Mesenchymal stem cell (in vitro differentiated cells and primary cell): ENCODE results near the gene P3H2.
A peak's percentile ranks its signal among the peaks of the same experiment; 100 is the strongest.
"Not testable (repeated sequence)": the region's sequence is repeated elsewhere in the genome, so short reads cannot be mapped to it uniquely, and the experiment has no call there.

Source experiments
- DNase-seq: peaks from one replicate; pipeline ENCODE4 v3.0.0-alpha.2; 2013
- H2AFZ ChIP-seq: one replicate; pipeline ENCODE4 v1.6.1; 2013; ENCODE audit warnings: low read depth, mild to moderate bottlenecking, control low read depth, inconsistent platforms, low read length, moderate library complexity
- H2AK5ac ChIP-seq: 2 replicates; pipeline ENCODE4 v1.6.1; 2013; ENCODE audit warnings: low read length, moderate library complexity, mild to moderate bottlenecking, inconsistent platforms; ENCODE audit not compliant: severe bottlenecking
- H2BK120ac ChIP-seq: one replicate; pipeline ENCODE4 v1.6.1; 2013; ENCODE audit warnings: low read depth, mild to moderate bottlenecking, inconsistent platforms, low read length, moderate library complexity
- H2BK12ac ChIP-seq, 2 experiments: one replicate each; pipeline ENCODE4 v1.6.1; 2013; ENCODE audit warnings: inconsistent platforms in 2 of 2, low read length in 2 of 2, mild to moderate bottlenecking in 2 of 2, moderate library complexity in 2 of 2, control low read depth in 1 of 2
- H2BK15ac ChIP-seq: one replicate; pipeline ENCODE4 v1.6.1; 2013; ENCODE audit warnings: mild to moderate bottlenecking, low read depth, inconsistent platforms; ENCODE audit not compliant: poor library complexity, severe bottlenecking
- H2BK5ac ChIP-seq: 2 replicates; pipeline ENCODE4 v1.6.1; 2013; ENCODE audit warnings: low read depth, mild to moderate bottlenecking, low read length, control low read depth, inconsistent platforms; ENCODE audit not compliant: poor library complexity, severe bottlenecking
- H3K14ac ChIP-seq, 2 experiments: one replicate each; pipeline ENCODE4 v1.6.1; 2013; ENCODE audit warnings: inconsistent platforms in 2 of 2, low read length in 2 of 2, control low read depth in 1 of 2, mild to moderate bottlenecking in 1 of 2, moderate library complexity in 1 of 2
- H3K18ac ChIP-seq, 2 experiments: one replicate each; pipeline ENCODE4 v1.6.1; 2013; ENCODE audit warnings: inconsistent platforms in 2 of 2, low read length in 2 of 2, control low read depth in 1 of 2, low read depth in 1 of 2, mild to moderate bottlenecking in 1 of 2
- H3K23ac ChIP-seq, 2 experiments: one replicate each; pipeline ENCODE4 v1.6.1; 2013; ENCODE audit warnings: inconsistent platforms in 2 of 2, low read length in 2 of 2, mild to moderate bottlenecking in 2 of 2, moderate library complexity in 2 of 2, control low read depth in 1 of 2
- H3K27ac ChIP-seq: 2 replicates; pipeline ENCODE4 v1.5.1; 2013; ENCODE audit warnings: mild to moderate bottlenecking, moderate library complexity, low read length, control low read depth, inconsistent platforms; ENCODE audit not compliant: poor library complexity, severe bottlenecking
- H3K27me3 ChIP-seq, 2 experiments: 2 replicates each; pipeline versions ENCODE4 v1.6.1 to v1.7.0; 2013; ENCODE audit warnings: low read length in 2 of 2, mild to moderate bottlenecking in 2 of 2, moderate library complexity in 2 of 2, control low read depth in 1 of 2, inconsistent platforms in 1 of 2; ENCODE audit not compliant: control insufficient read depth in 1 of 2, insufficient read depth in 1 of 2
- H3K36me3 ChIP-seq, 2 experiments: 2 replicates each; pipeline versions ENCODE4 v1.6.1 to v1.7.0; 2013; ENCODE audit warnings: low read length in 2 of 2, control low read depth in 1 of 2, inconsistent platforms in 1 of 2, low read depth in 1 of 2, mild to moderate bottlenecking in 1 of 2; ENCODE audit not compliant: insufficient read depth in 2 of 2, control insufficient read depth in 1 of 2
- H3K4ac ChIP-seq, 2 experiments: one replicate each; pipeline ENCODE4 v1.6.1; 2013; ENCODE audit warnings: inconsistent platforms in 2 of 2, low read length in 2 of 2, mild to moderate bottlenecking in 2 of 2, moderate library complexity in 2 of 2, control low read depth in 1 of 2, low read depth in 1 of 2
- H3K4me1 ChIP-seq: 2 replicates; pipeline ENCODE4 v1.6.1; 2013; ENCODE audit warnings: low read depth, low read length, control low read depth; ENCODE audit not compliant: control insufficient read depth, insufficient read depth
- H3K4me2 ChIP-seq: 2 replicates; pipeline ENCODE4 v1.6.1; 2013; ENCODE audit warnings: low read length, mild to moderate bottlenecking, inconsistent platforms; ENCODE audit not compliant: poor library complexity, severe bottlenecking
- H3K4me3 ChIP-seq, 2 experiments: 2 replicates each; pipeline versions ENCODE4 v1.5.1 to v1.7.0; 2013; ENCODE audit warnings: low read length in 2 of 2, mild to moderate bottlenecking in 2 of 2, control low read depth in 1 of 2, low read depth in 1 of 2; ENCODE audit not compliant: insufficient read depth in 1 of 2
- H3K79me1 ChIP-seq: replicated peaks from 2 replicates; pipeline ENCODE4 v1.6.1; 2013; ENCODE audit warnings: mild to moderate bottlenecking, control low read depth, low read length, inconsistent platforms; ENCODE audit not compliant: poor library complexity, severe bottlenecking
- H3K9ac ChIP-seq: 2 replicates; pipeline ENCODE4 v1.7.0; 2013; ENCODE audit warnings: mild to moderate bottlenecking, low read length, moderate library complexity
- H3K9me3 ChIP-seq: 2 replicates; pipeline ENCODE4 v1.7.0; 2013; ENCODE audit warnings: mild to moderate bottlenecking, low read length; ENCODE audit not compliant: control insufficient read depth
- H4K8ac ChIP-seq: one replicate; pipeline ENCODE4 v1.6.1; 2013; ENCODE audit warnings: inconsistent platforms, mild to moderate bottlenecking, low read length, moderate library complexity
- H4K91ac ChIP-seq: one replicate; pipeline ENCODE4 v1.6.1; 2013; ENCODE audit warnings: mild to moderate bottlenecking, low read length, inconsistent platforms
- WGBS: methylation state at CpG from one replicate; pipeline ENCODE4 v1.1.7; 2013; ENCODE audit warnings: mixed read lengths; 5-methylcytosine and 5-hydroxymethylcytosine counted together

The P3H2 gene

DNA sequence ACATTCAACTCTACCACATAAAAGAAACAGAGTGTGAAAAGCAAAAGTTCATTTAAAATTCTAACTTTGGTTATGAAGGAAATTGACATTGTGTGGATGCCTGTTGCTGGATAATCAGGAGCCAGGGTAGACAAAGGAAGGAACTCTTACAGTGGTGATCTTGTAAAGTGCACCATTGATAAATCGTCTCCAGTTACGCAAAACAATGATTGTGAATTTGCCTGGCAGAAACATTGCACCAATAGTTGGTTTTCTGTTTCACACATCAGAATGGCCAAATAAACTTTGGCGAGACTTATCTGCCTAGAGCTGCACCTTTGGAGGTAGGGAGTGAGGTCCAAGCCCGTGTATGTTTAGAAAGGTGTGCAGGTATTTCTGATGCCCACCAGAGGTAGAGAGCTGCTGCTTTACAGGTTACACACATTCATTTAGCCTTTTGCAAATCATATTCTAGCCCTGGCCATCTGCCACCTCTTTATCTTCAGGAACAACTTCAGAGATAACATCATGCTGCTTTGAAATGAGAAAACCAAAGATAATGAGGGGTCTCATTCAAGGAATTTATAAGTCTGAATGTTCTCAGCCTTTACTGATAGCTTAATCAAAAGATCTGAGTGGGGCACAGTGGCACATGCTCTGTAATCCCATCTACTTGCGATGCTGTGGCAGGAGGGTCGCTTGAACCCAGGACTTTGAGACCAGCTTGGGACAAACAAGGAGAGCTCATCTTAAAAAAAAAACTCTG, 47.4 kb upstream of the P3H2 start:
- no peak overlapping the region for H2BK12ac ChIP-seq
- no peak overlapping the region for H3K14ac ChIP-seq
- H3K9ac ChIP-seq: no peak overlapping the region
- H3K27ac ChIP-seq: no peak overlapping the region
- H3K4ac ChIP-seq: no peak overlapping the region
- 70% methylated on average over 6 of the region's 6 CpGs for WGBS
- H2BK15ac ChIP-seq: no peak overlapping the region
- no peak overlapping the region for H2BK120ac ChIP-seq
- no peaks in the 10 kb centered on the region for H3K79me1 ChIP-seq
- H2AFZ ChIP-seq: no peak overlapping the region
- H3K23ac ChIP-seq: no peak overlapping the region
- H3K18ac ChIP-seq: peak overlapping the region in 1 of 2 experiments; percentile 34
- no peak overlapping the region for H2BK5ac ChIP-seq
- H3K4me3 ChIP-seq: no peak overlapping the region
- H2AK5ac ChIP-seq: no peak overlapping the region
- H3K9me3 ChIP-seq: no peaks in the 10 kb centered on the region
- no peak overlapping the region for H3K4me2 ChIP-seq
- no peaks in the 10 kb centered on the region for H3K27me3 ChIP-seq
- H3K4me1 ChIP-seq: no peaks in the 10 kb centered on the region
- H3K36me3 ChIP-seq: no peaks in the 10 kb centered on the region
- no peak for DNase-seq
- H4K91ac ChIP-seq: no peak overlapping the region
- H4K8ac ChIP-seq: no peak overlapping the region

DNA sequence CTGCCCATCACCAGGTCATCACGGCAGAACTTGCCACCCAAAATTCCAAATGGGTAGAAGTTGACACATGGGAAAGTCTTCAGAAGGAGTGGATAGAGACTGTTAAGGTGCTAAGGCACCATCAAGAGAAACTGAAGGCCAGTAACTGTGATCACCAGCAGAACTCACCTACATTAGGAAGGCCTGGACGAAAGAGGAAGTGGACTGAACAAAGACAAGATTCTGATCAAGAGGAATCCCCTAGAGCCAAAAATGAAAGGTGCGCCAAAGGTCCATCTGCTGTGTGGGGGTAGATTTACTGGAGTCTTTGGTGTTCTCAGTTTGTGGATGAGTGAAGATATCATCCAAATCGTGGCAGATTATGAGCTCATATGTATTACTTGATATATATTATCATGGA, 46.3 kb upstream of the P3H2 start:
- WGBS: 97% methylated on average over 2 of the region's 4 CpGs
- H3K23ac ChIP-seq: no peak overlapping the region
- no peaks in the 10 kb centered on the region for H3K36me3 ChIP-seq
- no peak overlapping the region for H3K9ac ChIP-seq
- no peak overlapping the region for H4K8ac ChIP-seq
- no peaks in the 10 kb centered on the region for H3K9me3 ChIP-seq
- no peak overlapping the region for H2BK12ac ChIP-seq
- H3K14ac ChIP-seq: no peak overlapping the region
- H3K4me3 ChIP-seq: no peak overlapping the region
- no peak overlapping the region for H2AK5ac ChIP-seq
- H3K4me1 ChIP-seq: no peaks in the 10 kb centered on the region
- H3K79me1 ChIP-seq: no peaks in the 10 kb centered on the region
- H3K18ac ChIP-seq: no peak overlapping the region
- H2BK5ac ChIP-seq: no peak overlapping the region
- no peak for DNase-seq
- H4K91ac ChIP-seq: no peak overlapping the region
- no peak overlapping the region for H3K4ac ChIP-seq
- H2AFZ ChIP-seq: no peak overlapping the region
- H3K27ac ChIP-seq: no peak overlapping the region
- H3K4me2 ChIP-seq: no peak overlapping the region
- H2BK15ac ChIP-seq: no peak overlapping the region
- H2BK120ac ChIP-seq: no peak overlapping the region
- H3K27me3 ChIP-seq: no peaks in the 10 kb centered on the region

DNA sequence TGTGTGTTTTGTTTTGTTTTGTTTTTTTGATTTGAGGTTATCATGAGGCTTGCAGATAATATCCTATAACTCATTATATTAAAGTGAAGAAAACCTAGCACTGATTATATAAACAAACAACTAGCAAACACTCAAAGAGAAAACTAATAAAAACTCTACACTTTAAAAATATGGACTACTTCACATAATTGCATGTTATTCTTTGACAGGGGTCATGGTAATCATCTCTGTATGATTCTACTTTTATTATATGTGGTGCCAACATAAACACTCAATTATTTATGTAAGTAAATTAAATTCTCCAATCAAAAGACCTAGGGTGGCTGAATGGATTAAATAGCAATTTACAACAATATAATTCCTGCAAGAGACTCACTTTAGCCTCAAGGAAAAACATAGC, 44.6 kb upstream of the P3H2 start:
- Histone ChIP-seq H3K36me3 (no peaks in the 10 kb centered on the region), H3K4me1 (no peaks in the 10 kb centered on the region), H2BK12ac (no peak overlapping the region), H2AK5ac (no peak overlapping the region), H3K9ac (no peak overlapping the region), H2AFZ (no peak overlapping the region), H3K4me3 (no peak overlapping the region), H3K79me1 (no peaks in the 10 kb centered on the region), H2BK15ac (no peak overlapping the region), H2BK120ac (no peak overlapping the region), H4K8ac (no peak overlapping the region), H3K27me3 (no peaks in the 10 kb centered on the region), H4K91ac (no peak overlapping the region), H3K27ac (no peak overlapping the region), H3K14ac (no peak overlapping the region), H2BK5ac (no peak overlapping the region), H3K18ac (no peak overlapping the region), H3K23ac (no peak overlapping the region), H3K4me2 (no peak overlapping the region), H3K9me3 (no peaks in the 10 kb centered on the region), H3K4ac (no peak overlapping the region)
- no peak for DNase-seq

DNA sequence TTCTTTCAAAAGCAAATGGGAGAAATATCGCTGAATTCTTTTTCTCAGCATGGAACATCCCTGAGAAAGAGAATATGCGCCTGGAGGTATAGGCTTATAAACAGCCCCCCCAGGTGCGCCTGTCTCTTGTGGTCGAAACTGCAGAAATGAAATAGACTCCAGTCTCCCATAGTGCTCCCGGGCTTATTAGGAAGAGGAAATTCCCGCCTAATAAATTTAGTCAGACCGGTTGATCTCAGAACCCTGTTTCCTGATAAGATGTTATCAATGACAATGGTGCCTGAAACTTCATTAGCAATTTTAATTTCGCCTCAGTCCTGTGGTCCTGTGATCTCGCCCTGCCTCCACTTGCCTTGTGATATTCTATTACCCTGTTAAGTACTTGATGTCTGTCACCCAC, 41.3 kb upstream of the P3H2 start:
- H3K4me2 ChIP-seq, H4K91ac ChIP-seq, H3K9ac ChIP-seq, H3K4me1 ChIP-seq, H3K14ac ChIP-seq, H2BK15ac ChIP-seq, H2BK120ac ChIP-seq, DNase-seq, H3K9me3 ChIP-seq, H3K23ac ChIP-seq, H2AK5ac ChIP-seq, H2BK5ac ChIP-seq, H3K4me3 ChIP-seq, H3K27me3 ChIP-seq, H3K27ac ChIP-seq, H3K79me1 ChIP-seq, H3K36me3 ChIP-seq, H3K18ac ChIP-seq, H3K4ac ChIP-seq, H2AFZ ChIP-seq, H2BK12ac ChIP-seq, H4K8ac ChIP-seq: not testable (repeated sequence)
- WGBS: 89% methylated on average over 7 of the region's 9 CpGs
